ENCODE results near the gene FUT2.

The FUT2 gene

GRCh38 chr19:48664476-48664875, 31.3 kb upstream of the FUT2 start:
- Histone ChIP-seq H3K79me2 (no peaks in the 10 kb centered on the region), H3K4me2 (ENCODE audit: low read length) (no peak overlapping the region), H3K36me3 (ENCODE audit: control insufficient read depth, insufficient read depth, low read length) (no peaks in the 10 kb centered on the region), H3K4me3 (ENCODE audit: low read depth, low read length) (no peak overlapping the region), H3K9ac (no peak overlapping the region), H2AFZ (no peak overlapping the region), H3K4me1 (no peaks in the 10 kb centered on the region), H3K27ac (no peak overlapping the region), H3K9me3 (ENCODE audit: control insufficient read depth, low read length) (no peaks in the 10 kb centered on the region), H3K27me3 (ENCODE audit: control insufficient read depth, insufficient read depth, low read length) (no peaks in the 10 kb centered on the region)
- no peak for TF ChIP-seq CTCF (IDR thresholded peaks at IDR 0.05)

DNA sequence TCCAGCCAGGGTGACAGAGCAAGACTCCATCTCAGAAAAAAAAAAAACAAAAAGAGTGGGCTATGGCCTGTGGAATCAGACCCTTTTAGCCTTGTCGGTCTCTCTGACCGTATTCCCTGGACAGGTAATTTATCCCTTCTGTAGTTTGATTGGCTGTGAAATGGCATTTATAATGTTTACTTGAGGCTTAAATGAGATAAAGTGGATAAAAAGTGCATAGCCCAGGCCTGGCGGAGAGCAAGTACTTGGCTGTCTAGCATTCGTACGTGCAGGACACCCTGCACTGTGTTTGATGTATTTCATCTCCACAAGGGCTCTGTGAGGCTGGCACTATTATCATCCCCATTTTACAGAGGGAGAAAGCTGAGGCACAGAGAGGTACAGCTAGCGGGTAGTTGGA, 30.0 kb upstream of the FUT2 start:
- H3K27ac ChIP-seq: no peak overlapping the region
- H3K4me3 ChIP-seq (ENCODE audit: low read depth, low read length): no peak overlapping the region
- H3K27me3 ChIP-seq (ENCODE audit: control insufficient read depth, insufficient read depth, low read length): no peaks in the 10 kb centered on the region
- no peaks in the 10 kb centered on the region for H3K4me1 ChIP-seq
- H3K79me2 ChIP-seq: no peaks in the 10 kb centered on the region
- H2AFZ ChIP-seq: no peak overlapping the region
- no peak overlapping the region for H3K9ac ChIP-seq
- H3K4me2 ChIP-seq (ENCODE audit: low read length): no peak overlapping the region
- no peaks in the 10 kb centered on the region for H3K36me3 ChIP-seq (ENCODE audit: control insufficient read depth, insufficient read depth, low read length)
- H3K9me3 ChIP-seq (ENCODE audit: control insufficient read depth, low read length): no peaks in the 10 kb centered on the region
- no peak for TF ChIP-seq CTCF (IDR thresholded peaks at IDR 0.05)

GRCh38 chr19:48668332-48668731, 27.4 kb upstream of the FUT2 start:
- no peak for TF ChIP-seq CTCF (IDR thresholded peaks at IDR 0.05)
- Histone ChIP-seq H3K4me1 (no peaks in the 10 kb centered on the region), H3K36me3 (ENCODE audit: control insufficient read depth, insufficient read depth, low read length) (no peaks in the 10 kb centered on the region), H3K27me3 (ENCODE audit: control insufficient read depth, insufficient read depth, low read length) (no peaks in the 10 kb centered on the region), H3K9me3 (ENCODE audit: control insufficient read depth, low read length) (no peaks in the 10 kb centered on the region), H3K79me2 (no peaks in the 10 kb centered on the region), H3K27ac (no peak overlapping the region), H3K9ac (no peak overlapping the region), H3K4me3 (ENCODE audit: low read depth, low read length) (no peak overlapping the region), H2AFZ (no peak overlapping the region), H3K4me2 (ENCODE audit: low read length) (no peak overlapping the region)

DNA sequence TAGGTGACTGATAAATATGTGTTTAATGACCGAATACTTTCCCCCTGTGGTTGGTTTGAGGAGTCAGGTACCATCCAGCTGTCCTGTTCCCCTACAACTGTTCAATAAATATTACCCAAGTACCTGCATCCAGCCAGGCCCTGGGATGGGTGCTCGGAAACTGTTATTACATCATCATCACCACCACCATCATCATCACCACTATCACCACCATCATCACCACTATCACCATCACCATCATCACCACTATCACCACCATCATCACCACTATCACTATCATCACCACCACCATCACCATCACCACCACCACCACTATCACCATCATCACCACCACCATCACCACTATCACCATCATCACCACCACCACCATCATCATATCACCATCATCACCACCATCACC, 27.0 kb upstream of the FUT2 start:
- no peak for TF ChIP-seq CTCF (IDR thresholded peaks at IDR 0.05)
- H3K27ac ChIP-seq: no peak overlapping the region
- no peaks in the 10 kb centered on the region for H3K36me3 ChIP-seq (ENCODE audit: control insufficient read depth, insufficient read depth, low read length)
- H2AFZ ChIP-seq: no peak overlapping the region
- H3K27me3 ChIP-seq (ENCODE audit: control insufficient read depth, insufficient read depth, low read length): no peaks in the 10 kb centered on the region
- no peak overlapping the region for H3K4me2 ChIP-seq (ENCODE audit: low read length)
- H3K9ac ChIP-seq: no peak overlapping the region
- H3K4me1 ChIP-seq: no peaks in the 10 kb centered on the region
- no peaks in the 10 kb centered on the region for H3K9me3 ChIP-seq (ENCODE audit: control insufficient read depth, low read length)
- no peaks in the 10 kb centered on the region for H3K79me2 ChIP-seq
- H3K4me3 ChIP-seq (ENCODE audit: low read depth, low read length): no peak overlapping the region

GRCh38 chr19:48669903-48670668, 25.7 kb upstream of the FUT2 start:
- Histone ChIP-seq H3K4me2 (ENCODE audit: low read length) (no peak overlapping the region), H3K4me1 (no peaks in the 10 kb centered on the region), H3K27me3 (ENCODE audit: control insufficient read depth, insufficient read depth, low read length) (no peaks in the 10 kb centered on the region), H3K36me3 (ENCODE audit: control insufficient read depth, insufficient read depth, low read length) (no peaks in the 10 kb centered on the region), H3K79me2 (no peaks in the 10 kb centered on the region), H3K4me3 (ENCODE audit: low read depth, low read length) (no peak overlapping the region), H2AFZ (no peak overlapping the region), H3K9me3 (ENCODE audit: control insufficient read depth, low read length) (no peaks in the 10 kb centered on the region), H3K9ac (no peak overlapping the region), H3K27ac (no peak overlapping the region)
- no peak for TF ChIP-seq CTCF (IDR thresholded peaks at IDR 0.05)

Data from parathyroid adenoma (tissue), 2 donors.